HG03139 (cell line): ENCODE measurements around the gene MIA2.
A peak's percentile ranks its signal among the peaks of the same experiment; 100 is the strongest.
"Not testable (repeated sequence)": the region's sequence is repeated elsewhere in the genome, so short reads cannot be mapped to it uniquely, and the experiment has no call there.

Experiments
- ATAC-seq: cut with Tn5 transposase; IDR thresholded peaks from one replicate; pipeline ENCODE4 v1.9.1; 2021; ENCODE audit not compliant: unreplicated experiment

Gene MIA2

GRCh38 chr14:39267608-39268005 is 33.9 kb downstream of the MIA2 start:
- peak; percentile 8 for ATAC-seq

DNA sequence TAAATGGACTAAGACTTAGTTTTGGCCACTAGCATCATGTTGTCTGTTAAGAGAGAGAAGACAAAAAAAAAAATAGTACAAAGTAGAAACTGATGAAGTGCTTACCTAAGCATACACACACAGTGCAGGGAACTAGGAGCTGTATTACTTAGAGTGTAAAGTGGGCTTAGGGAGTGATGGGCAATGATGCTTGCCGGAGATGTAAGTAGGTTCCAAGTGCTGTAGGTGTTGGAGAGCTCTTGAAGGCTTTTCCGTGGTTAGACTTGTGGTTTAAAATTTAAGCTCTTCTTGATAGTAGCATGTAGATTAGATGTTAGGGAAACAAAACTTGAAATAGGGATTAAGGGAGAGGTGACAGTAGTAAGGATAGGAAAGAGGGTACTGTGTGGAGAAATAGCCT is 34.7 kb downstream of the MIA2 start:
- ATAC-seq, result no peak

GRCh38 chr14:39272918-39273317 is 39.2 kb downstream of the MIA2 start:
- no peak for ATAC-seq

DNA sequence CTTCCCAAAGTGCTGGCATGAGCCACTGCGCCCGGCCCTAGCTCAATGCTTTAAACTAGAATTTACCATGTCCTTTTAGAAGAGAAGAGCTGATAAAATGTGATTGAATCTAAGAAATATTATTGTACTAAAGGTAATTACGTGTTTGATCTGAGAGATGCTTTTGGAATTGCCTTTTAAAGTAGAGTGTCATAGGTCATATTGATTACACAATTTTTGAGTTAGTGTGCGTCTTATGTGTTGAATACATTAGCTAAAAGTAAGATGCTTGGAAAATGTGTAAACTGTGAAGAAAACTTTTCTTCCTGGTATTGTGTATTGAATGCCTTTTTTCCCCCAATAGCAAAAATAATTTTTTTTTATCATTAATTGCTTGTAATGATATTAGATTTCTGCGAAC is 41.7 kb downstream of the MIA2 start:
- no peak for ATAC-seq

- ATAC-seq, result no peak
Observed at GRCh38 chr14:39276005-39276404, 42.3 kb downstream of the MIA2 start.

DNA sequence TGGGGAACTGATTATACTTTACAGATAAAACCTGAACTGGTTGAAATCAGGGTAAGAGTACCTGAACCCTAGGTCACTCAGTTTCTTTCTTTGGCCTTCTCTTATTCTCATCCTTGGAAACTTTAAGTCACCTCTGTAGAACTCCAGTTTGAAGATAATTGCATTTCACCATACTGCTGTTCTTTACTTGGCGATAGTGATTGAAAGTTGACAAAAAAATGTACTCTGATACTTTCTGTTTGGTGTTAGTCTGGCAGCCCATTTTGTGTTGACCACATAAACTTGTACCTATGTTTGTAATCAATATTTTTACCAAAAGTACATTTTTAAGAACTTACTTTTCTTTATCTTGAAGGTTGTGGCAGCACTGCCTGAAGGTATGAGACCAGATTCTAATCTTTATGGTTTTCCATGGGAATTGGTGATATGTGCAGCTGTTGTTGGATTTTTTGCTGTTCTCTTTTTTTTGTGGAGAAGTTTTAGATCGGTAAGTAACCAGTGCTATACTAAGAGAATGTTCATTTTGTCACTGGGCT is 42.9 kb downstream of the MIA2 start:
- ATAC-seq, result no peak

- ATAC-seq, result no peak
Observed at GRCh38 chr14:39279515-39279914, 45.8 kb downstream of the MIA2 start.

DNA sequence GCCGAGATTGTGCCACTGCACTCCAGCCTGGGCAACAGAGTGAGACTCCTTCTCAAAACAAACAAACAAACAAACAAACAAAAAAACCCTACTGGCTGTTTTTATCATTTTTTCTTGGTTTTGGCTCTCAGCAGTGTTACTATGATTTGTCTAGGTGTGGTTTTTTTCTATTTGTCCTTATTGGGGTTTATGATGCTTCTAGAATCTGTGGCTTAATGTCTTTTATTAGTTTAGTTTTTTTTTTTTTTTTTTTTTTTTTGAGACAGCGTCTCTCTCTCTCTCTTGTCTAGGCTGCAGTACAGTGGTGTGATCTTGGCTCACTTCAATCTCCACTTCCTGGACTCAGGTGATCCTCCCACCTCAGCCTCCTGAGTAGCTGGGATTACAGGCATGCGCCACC is 47.0 kb downstream of the MIA2 start:
- not testable (repeated sequence) for ATAC-seq

DNA sequence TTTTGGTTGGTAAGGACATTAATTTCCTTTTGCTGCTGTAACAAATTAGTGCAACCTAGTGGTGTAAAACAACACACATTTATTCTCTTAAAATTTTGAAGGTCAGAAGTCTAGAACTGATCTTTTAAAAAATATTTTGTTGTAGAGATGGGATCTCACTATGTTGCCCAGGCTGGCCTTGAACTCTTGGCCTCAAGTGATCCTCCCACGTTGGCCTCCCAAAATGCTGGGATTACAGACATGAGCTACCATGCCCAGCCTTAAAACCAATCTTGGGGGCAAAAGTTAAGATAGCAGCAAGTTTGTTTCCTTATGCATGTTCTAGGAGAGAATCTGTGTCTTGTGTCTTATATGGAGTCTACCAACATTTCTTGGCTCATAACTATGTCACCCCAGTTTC is 55.8 kb downstream of the MIA2 start:
- ATAC-seq, result no peak

DNA sequence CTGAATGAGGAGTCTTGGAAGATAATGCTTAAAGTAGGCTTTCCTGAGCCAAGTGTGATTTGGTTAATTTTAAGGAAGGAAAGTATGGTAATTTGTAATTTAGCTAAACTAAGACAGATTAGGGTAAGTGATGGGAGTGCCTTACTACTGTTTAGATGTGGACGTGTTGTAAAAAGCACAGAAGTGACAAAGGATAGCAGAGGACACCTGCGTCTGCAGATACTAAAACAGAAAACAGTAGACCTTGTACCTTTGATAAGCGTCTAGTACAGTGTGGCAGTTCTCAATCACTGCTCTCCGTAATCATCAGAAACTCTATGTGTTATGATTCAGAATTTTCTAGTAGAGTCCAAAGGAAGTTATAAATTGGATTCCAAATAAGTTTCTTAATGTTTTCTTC is 58.0 kb downstream of the MIA2 start:
- no peak for ATAC-seq

- ATAC-seq, result no peak
Observed at GRCh38 chr14:39293629-39294028, 59.9 kb downstream of the MIA2 start.

- ATAC-seq, result not testable (repeated sequence)
Observed at GRCh38 chr14:39300389-39300788, 66.7 kb downstream of the MIA2 start.

DNA sequence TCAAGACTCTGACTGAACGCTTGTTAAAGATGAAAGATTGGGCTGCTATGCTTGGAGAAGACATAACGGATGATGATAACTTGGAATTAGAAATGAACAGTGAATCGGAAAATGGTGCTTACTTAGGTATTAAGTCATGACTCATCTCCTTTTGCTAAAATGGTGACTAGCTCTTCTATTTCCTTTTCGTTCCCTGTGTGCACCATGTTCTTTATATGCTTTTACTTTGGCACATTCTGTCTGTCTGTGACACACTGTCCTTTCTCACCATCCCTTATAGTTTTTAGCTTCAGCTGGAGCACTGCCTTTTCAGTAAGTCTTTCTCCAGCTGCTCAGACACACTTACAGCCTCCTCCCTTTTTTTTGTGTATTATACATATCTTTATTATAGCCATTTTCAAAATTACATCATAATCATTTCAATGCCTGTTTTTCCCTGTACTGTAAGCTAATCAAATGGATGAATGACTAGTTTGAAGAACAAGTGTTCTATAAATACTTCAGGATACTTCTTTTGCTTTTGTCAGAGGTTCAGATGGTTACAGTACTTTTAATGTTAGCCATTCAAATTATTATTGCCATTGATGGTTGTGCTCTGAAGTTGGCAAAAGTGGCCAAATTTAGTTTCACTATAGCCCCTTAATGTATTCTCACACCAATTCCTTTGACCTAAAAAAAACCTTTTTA is 68.6 kb downstream of the MIA2 start:
- no peak for ATAC-seq

DNA sequence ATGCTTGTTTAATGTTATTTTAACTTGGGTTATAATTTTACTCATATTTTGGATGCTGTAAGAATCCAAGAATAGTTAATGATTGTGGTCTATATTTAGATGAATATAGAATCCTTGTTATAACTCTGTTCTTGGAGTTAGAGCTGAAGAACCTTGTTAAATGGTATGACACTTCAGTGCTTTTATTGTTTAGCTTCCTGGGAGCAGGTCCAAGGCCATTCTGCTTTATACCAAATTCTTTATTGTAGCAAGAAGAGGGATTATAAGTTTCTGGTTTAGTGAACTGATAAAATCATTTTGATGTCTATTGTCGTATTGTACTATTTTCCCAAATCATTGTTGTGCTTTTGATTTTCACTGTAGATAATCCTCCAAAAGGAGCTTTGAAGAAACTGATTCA is 69.4 kb downstream of the MIA2 start:
- ATAC-seq, result no peak

GRCh38 chr14:39307815-39308214 is 74.1 kb downstream of the MIA2 start:
- ATAC-seq, result no peak

GRCh38 chr14:39310051-39310450 is 76.3 kb downstream of the MIA2 start:
- no peak for ATAC-seq

DNA sequence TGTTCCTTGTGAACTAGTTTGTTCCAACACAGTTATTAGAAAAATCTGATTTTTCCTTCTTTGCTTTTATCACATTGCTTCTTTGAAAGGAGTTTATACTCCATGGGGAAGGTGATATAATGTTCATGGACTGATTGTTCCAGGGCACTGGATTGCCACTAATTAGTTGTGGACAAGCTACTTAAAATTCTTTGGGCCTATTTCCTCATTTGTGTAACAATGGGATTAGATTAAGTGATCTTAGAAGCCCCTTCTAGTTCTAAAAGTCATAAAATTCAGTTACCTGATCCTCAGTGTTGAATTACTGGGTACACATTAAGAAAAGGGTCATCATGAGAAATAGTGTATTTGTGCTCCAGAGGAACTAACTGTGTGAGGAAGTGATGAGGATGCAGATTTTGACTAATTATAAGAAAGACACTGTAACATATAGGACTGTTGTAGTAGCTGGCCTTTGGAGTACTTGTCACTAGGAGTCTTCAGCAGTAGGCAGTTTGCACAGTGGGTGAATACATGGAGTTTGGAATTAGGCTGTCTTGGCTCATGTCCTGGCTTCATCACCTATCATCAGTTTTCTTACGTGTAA is 82.2 kb downstream of the MIA2 start:
- no peak for ATAC-seq

GRCh38 chr14:39316830-39317553 is 83.3 kb downstream of the MIA2 start:
- ATAC-seq, result no peak

- no peak for ATAC-seq
Observed at GRCh38 chr14:39318574-39318973, 84.9 kb downstream of the MIA2 start.

DNA sequence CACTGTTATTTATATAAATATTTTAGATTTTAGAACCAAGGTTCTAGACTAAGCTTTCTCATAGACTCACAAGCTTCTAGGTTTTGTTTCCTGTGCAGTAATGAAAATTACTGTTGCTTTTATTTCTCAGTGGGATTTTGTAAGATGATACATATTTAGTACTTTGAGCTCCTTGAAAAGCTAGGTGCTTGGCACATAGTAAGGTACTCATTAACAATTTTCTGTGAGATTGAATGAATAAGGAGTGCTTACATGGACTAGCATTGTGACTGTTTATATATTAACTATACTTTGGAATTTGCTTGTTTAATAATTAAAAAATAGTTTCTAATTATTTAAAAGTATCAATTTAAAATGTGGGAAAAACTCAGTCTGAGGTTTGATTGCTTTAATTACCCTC is 85.7 kb downstream of the MIA2 start:
- ATAC-seq, result no peak

GRCh38 chr14:39320318-39320717 is 86.6 kb downstream of the MIA2 start:
- ATAC-seq, result no peak

- no peak for ATAC-seq
Observed at GRCh38 chr14:39322807-39323206, 89.1 kb downstream of the MIA2 start.
